Stimulated activated naive CD4-positive, alpha-beta T cell (primary cell): Measurements from ENCODE around the gene PDXK.
A peak's percentile ranks its signal among the peaks of the same experiment; 100 is the strongest.

Experiments
- DNase-seq, 6 experiments: peaks; one replicate each; lab custom pipeline; 2025; lab: John Stamatoyannopoulos, UW

Gene PDXK

DNA sequence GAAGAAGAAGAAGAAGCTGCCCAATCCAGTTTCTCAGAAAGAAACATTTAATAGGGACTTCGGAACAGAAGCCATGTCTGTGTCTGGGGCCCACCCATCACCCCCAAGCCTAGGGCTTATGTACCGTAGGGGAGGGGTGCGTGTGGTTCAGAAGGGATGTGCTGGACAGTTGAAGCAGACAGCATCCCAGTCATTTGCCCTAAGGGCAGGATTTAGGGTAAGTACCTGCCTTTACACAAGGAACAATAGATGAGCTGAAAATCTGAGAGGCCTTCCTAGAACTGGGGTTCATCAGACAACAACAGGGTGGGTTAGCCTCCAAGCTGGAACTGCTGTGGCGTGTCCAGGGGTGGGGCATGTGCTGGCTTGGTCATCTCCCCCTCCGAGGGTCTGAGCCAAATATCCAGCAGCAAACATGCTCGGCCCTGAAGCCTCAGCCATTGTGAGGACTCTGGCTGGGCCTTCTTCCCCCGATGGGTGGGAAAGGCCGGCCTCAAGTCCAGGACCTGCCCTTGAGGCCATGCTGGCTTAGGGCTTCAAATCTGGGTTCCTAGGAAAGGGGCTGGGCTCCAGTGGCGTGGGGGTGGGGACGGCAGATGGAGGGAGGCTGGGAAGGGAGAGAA is 45.1 kb downstream of the PDXK start:
- no peak for DNase-seq

DNA sequence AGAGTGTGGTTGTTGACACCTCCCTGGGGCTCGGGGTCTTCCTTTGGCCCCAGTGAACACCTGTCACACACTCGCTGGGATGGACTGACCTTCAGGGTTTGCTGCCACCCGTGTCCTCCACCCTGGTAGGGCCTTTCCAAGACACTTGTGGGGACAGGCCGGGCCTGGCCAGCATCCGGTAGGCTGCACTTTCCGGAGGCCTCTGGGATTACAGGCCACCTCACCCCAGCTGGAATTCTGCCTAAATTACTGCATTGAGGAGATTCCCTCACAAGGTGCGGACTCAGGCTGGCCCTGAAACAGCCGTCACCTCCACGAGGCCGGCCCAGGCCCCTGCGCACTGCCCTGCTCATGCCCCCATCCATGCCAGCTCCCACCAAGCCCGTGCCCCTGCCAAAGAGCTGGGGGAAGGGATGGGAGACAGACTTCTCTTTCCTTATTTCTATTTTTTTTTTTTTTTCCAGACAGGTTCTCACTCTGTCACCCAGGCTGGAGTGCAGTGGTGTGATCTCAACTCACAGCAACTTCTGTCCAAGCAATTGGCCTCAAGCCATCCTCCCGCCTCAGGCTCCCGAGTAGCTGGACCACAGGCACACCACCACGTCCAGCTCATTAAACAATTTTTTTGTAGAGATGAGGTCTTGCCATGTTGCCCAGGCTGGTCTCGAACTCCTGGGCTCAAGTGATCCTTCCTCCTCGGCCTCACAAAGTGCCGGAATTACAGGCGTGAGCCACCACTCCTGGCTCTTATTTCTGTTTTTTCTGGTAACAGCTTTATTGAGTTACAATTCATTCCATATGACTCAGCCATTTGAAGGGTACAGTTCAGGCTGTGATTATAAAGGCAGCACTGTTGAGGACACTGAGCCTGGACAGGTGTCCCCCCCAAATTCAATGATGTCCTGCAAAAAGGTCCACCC is 45.9 kb downstream of the PDXK start:
- DNase-seq = no peak

DNA sequence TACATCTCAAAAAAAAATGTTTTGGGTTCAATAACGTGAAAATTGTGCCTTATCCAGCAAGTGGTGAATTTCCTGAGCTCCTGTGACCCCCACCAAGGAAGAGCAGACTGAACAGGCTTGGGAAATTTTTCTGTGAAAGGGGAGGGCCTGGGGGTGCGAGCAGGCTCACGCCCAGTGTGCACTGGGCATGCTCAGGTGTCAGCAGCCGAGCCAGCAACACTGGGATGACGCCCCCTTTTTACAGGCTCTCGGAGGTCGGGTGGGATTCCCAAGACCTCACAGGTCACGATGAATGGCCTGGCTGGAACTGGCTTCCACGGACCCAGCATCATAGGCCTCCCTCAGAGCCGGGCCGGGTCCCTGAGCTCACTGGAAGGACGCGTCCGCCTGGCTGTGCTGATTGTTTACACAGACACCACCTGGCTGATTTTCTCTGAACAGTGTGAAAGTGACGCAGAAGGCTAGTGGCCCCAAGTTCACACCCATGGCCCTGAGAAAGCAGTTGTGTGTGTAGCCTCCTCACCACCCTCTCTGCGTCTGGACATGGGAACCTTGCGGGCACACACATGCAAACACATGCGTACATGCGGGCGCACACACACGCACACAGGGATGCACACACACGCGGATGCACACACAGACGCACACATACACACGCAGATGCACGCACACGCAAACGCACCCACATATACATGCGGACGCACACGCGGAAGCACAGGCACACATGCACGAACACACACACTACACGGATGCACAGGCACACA is 48.0 kb downstream of the PDXK start:
- DNase-seq = no peak

DNA sequence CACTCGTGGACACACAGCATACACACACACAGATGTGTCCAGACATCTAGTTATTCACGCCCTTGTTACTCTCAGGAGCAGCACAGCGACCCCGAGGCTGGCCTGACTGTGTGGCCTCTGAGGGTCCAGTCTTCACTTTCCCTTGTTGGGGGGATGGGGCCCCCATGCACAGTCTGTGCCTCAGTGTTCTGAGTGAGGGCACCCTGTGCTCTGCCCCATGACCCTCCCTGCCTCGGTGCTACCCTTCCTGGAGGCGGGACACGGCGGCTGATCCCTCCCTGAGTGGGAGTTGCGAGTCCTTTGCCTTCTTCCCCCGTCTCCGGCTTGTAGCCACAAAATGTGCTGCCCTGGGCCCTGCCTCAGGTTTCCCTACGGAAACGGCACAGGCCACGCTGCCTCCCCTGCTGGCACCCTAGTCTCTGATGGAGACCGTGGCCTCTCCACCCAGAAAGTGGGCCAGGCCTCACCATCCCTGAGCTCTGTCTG is 48.6 kb downstream of the PDXK start:
- DNase-seq = no peak

DNA sequence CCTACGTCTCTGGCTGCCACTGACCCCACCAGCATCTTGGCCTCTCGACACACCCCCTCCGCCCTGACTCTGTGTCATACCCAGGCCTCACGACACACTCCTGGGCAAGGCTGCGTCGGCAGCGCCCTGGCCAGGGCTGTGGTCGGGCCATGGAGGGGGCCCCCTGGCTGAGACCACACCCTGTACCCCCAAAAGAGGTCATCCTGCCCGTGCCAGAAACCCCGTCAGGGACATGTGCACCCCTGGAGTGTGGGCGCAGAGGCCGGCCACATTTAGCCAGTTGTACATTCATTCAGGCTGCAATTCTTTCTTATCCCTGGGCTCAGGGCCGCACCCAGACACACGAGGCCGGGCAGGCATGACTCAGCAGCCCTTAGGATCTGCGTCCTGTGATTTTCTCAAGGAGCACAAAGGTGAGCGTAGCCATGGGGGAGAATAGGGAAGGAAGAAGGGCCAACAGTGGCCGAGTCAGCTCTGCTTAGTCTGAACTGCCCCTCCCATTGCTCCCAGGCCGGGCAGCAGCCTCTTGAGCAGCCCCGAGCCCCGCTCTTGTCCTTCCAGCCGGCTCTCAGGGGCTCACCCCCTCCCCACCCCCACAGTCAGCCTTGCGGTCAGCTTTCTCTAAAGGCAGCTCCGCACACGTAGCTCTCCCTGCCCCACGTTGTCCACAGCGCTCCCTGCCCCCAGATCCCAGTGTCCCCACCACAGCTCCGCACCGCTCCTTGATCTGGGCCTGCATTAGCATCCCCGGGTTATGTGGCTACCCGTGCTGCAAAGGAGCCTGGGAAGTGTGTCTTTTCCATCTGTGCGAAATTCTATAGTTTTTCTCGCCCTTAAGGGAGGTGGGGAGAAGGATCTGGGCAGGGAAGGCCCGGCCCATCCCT is 49.3 kb downstream of the PDXK start:
- DNase-seq = no peak

DNA sequence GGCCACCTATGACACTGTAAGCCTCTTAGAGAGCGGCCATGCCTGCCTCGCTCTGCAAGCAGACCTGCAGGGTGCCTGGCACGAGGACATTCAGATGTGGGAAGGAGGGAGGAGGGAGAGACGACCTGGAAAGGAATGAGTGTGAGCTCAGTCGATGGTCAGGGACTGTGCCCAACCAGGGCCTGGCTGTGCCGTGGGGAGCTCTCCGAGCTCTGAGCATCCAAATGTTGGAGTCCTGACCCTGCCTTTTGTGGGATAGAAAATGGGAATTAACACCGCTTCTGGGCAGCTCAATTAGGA is 49.9 kb downstream of the PDXK start:
- DNase-seq = no peak

DNA sequence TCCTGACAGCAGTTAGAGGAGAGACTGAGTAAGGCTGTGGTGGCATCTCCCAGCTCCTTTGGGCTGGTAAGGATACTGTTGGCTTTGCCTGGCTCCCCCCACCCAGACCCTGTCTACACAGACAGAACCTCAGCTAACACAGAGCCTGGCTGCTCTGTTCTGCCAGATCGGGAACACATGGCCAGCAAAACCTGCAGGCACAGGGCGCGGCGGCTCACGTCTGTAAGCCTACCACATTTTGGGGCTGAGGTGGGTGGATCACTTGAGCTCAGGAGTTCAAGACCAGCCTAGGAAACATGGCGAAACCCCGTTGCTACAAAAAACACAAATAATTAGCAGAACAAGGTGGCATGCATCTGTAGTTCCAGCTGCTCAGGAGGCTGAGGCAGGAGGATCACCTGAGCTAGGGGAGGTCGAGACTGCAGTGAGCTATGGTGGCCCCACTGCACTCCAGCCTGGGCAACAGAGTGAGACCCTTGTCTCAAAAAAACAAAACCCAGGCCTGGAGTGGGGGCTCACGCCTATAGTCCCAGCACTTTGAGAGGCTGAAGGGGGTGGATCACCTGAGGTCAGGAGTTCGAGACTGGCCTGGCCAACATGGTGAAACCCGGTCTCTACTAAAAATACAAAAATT is 50.5 kb downstream of the PDXK start:
- DNase-seq = no peak

DNA sequence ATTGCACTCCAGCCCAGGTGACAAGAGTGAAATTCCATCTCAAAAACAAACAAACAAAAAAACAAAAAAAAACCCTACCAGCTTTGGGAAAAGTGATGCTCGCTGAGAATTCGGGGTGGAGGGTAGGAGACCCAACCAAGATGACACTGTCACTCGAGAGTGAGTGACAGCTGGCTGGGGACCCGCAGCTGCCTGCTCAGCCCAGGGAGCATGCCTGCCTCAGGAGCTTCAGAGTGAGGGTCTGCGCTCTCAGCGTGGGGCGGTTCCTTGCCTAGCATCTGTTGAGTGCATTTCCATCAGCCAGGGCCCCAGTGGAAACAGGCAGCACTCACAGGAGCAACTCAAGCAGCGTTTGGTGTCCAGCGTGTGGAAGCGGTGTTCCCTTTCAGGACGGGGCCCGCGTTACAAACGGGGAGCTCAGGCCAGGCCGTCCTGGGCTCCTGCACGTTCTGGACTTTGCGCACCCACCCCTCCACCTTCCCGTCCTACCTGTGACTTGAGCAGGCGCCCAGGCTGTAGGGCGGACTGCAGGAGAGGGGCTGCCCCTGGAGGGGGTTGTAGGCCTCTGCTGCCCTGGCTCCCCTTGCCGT is 51.2 kb downstream of the PDXK start:
- DNase-seq = no peak

DNA sequence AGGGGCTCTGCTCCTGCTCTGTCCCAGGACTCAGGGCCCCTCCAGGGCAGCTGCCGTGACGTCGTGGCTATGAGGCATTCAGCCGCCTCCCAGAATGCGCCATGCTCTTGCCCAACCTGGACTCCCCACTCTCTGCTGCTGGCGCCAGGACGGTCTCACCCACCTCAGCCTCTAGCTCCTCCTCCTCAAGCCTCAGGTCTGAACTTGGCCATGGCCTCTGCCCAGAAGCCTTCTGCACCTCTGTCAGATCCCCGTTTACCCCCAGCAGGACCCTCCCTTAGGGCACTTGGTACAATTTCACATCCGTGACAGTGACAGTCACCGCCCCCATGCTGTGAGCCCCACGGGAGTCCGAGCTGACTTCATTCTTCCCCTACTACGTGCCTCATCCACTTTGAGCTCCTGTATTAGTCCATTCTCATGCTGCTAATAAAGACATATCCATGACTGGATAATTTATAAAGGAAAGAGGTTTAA is 52.3 kb downstream of the PDXK start:
- DNase-seq = no peak

DNA sequence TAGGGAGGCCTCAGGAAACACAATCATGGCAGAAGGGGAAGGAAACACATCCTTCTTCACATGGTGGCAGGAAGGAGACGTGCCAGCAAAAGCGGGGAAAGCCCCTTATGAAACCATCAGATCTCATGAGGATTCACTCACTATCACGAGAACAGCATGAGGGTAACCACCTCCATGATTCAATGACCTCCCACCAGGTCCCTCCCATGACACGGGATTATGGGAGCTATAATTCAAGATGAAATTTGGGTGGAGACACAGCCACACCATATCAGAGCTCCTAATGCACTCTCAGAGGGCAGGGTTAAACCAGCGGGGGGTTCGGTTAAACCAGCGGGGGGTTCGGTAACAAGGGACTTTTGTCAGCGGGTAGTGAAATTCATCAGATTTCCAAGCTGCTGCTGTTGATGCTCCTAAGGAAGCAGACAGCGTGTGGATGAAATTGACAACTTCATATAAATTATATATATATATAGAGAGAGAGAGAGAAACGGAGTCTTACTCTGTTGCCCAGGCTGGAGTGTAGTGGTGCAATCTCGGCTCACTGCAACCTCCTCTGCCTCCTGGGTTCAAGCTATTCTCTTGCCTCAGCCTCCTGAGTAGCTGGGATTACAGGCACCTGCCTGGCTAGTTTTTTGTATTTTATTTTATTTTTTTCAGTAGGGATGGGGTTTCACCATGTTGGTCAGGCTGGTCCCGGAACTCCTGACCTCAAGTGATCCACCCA is 52.9 kb downstream of the PDXK start:
- DNase-seq = no peak

DNA sequence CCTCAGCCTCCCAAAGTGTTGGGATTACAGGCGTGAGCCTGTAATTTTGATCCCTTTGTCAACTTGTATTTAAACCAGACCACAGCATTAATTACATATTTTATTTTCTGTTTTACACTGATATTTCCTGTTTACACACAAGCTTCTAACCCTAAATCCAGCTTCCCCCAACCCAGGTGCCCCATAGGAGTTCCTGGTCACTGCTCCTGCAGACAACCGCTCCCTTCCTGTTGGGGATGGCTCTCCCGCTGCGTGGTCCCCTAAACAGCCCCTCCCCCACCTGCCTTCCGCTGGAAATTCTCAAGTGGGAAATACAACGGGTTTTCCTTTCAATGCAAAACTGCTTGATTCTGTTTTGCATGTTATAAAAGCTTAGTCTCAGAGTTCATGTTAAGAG is 53.5 kb downstream of the PDXK start:
- DNase-seq = no peak

DNA sequence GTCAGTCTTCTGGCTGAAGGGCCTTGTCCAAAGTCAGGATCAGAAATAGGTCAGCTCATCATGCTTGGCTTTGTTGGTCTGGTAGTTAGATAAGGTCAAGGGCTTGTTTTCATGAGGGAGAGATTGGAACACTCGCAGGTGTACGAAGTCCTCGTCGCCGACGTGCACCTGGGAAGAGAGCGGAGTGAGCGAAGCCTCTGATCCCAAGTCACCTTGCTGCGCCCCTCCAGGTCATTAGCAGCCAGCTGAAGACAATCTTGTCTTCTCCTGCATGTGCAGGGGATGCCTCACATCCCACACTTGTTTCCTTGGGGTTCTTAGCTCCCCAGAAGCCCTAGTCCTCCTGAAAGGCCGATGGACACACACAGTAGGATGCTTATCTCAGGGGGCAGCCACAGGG is 55.2 kb downstream of the PDXK start:
- DNase-seq = no peak

DNA sequence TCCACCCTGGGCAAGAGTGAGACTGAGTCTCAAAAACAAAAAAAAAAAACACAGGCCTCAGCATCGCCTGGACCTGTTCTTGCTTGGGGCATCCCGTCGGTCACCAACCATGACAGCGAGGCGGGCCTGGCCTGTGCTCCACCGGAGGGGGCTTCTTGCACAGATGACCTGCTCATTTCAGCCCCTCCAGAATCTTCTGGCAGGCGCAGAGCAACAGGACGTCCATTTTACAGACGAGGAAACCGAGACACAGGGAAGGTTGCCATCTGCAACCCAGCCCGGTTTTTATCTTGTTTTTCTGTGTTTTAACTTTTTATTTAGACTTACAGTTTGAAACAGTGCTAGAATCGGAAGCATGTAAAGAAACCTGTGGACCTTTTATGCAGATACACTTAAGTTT is 56.3 kb downstream of the PDXK start:
- DNase-seq = no peak

DNA sequence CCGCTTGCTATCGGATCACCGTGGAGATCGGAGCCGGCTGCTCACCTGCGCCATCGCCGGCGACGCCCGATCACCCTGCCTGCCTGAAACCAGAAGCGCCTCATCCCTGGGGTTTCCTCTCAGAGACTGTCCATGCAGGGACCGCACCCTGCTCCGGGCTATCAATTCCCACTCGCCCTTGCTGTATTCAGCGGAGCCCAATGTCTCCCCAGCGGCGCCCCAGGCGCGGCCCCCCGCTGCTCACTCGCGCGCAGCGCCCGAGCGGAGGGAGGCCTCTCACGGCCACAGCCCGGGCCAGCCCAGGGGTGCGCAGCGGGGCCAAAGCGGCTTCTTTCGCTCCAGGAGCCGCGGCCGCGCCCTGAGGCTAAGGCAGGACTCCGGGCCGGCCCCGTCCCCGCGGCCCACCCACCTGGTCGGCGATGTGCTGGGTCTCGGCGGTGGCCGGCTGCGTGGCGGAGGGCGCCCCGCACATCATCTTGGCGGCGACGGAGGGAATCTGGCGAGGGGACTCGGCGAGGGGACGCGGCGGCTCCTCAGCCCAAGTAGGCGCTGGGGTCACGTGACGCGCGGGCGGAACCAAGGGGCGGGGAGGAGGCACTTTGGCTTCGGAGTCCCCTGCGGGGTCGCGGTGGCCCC is 57.0 kb downstream of the PDXK start, which contains the start of gene CSTB:
Gene CSTB (minus strand): TSS at position 514 of the 636 bp plus-strand sequence. CDS start 39 bp downstream, at position 475.
- peak in 5 of 6 experiments; percentile 59 to 83 (median 71) for DNase-seq

DNA sequence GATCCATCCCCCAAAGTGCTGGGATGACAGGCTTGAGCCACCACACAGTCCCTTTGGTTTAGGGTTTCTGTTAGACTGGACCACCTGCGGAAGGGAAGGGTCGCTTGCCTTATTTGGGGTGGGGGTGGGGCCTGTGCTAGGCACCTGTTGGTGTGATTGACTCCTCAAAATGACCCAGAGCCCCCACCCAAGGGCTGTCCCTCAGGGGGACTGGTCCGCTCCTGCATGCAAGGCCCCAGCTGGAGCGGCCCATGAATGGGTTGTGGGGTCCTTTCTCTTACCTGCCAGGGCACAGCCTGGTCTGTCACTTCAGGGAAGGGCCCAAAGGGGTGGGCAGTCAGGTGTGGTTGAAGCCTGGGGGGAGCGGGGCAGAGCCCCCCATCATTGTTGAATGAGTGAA is 59.0 kb downstream of the PDXK start:
- DNase-seq = no peak

DNA sequence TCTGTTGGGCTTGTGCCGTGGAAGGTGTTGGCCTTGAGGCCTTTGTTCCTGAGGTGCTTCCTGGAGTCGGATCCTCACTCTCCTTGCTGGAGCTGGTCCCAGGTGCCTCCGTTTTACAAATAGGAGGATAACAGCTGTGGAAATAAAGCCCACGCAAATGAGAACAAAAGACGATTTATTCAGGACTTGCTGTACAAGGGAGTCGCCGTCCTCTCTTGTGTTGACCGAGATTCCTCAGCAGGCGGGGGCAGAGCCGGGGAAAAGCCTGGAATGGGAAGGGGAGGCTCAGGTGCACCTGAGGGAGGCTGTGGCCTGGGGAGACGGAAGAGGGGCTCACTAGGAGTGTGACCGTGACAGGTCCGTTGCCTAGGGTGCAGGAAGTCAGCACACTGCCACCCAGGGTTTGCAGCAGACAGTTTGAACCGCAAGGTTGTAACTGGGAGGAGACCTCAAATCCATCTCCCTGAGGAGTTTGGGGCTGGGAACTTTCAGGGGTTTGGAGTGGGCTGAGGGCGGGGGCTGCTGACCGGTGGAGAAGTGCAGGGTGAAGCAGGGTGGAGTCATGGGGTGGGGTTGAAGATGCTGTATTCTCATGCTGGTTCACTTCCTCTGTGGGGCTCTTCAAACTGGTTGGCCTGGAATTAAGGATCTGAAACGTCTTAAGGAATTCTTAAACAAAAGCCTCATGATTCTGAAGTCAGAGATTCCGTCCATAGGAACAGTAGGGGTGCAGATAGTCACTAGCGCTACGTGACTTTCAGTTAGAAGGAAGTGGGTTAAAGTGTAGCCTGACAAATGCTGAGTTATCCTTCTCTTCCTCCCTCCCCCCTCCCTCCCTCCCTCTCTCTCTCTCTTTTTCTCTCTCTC is 59.8 kb downstream of the PDXK start:
- no peak for DNase-seq

DNA sequence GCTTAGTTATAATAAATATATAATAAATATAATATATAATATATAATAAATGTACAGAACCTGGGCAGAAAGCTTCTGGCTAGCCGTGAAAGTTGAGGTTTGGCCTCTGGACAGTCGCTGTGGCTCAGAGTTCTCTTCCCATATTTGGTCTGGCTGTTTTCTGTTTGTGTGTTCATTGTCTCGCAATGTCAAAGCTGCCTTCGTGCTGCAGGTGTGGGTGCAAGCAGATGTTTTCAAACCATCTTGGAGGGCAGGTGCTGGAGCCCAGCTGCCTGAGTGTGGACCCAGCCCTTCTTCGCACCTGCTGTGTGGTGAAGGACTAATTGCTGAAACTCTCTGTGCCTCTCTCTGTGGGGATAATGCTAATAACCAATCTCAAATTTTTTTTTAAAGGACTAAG is 60.7 kb downstream of the PDXK start:
- no peak for DNase-seq

DNA sequence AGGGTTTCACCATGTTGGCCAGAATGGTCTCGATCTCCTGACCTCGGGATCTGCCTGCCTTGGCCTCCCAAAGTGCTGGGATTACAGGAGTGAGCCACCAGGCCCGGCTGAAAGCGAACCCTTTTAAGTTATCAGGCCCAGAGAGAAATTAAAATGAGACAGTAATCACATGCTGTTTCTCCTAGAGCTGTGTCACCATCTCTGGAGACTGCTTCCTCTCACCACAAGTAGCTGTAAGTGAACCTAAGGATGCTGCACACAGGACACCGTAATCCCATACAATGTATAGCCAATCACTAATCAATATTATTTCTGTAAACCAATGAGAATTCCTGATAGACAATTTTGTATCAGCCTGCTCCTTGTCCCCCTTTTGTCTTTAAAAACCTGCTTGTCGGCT is 62.9 kb downstream of the PDXK start:
- DNase-seq = no peak
